ENCODE measurements around the gene PRR3. TPM values are rescaled to one million over a fixed set of nuclear protein-coding genes. Genes with fewer than 3 reads are reported as not detected.

PRR3 gene
- total and polyA plus RNA-seq, 9 of the 15 experiments (the other 6 are each of a cell fraction or from before 2014, with no cell fraction given), result 23.5 to 59.6 (median 28.8) TPM

DNA sequence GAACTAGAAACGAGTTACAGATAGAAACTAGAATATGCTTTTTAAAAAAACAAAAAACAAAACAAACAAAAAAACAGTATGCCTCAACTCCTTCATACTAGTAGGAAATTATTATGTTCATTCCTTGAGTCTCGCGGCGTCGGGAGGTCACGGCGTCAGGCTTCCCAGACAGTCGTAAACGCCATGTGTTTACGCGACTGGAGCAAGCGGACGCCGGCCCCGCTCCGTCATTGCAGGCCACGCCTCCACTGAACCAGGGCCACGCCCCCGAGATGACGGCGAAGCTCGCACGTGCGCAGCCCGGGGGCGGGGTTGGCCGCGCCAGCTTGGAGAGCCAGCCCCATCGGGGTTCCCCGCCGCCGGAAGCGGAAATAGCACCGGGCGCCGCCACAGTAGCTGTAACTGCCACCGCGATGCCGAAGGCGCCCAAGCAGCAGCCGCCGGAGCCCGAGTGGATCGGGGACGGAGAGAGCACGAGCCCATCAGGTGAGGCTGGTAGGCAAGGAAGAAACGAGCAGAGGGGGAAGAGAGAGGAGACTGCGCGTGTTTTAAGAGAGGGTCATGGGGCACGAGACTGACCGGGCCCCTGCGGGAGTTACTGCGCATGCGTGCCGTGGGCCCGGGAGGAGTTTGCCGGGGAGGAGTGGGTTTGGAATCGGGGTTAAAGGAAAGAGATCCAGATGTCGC, 14.1 kb downstream of the PRR3 start, which contains the start of gene ABCF1 (continued):
- TF ChIP-seq, protein P1, sequence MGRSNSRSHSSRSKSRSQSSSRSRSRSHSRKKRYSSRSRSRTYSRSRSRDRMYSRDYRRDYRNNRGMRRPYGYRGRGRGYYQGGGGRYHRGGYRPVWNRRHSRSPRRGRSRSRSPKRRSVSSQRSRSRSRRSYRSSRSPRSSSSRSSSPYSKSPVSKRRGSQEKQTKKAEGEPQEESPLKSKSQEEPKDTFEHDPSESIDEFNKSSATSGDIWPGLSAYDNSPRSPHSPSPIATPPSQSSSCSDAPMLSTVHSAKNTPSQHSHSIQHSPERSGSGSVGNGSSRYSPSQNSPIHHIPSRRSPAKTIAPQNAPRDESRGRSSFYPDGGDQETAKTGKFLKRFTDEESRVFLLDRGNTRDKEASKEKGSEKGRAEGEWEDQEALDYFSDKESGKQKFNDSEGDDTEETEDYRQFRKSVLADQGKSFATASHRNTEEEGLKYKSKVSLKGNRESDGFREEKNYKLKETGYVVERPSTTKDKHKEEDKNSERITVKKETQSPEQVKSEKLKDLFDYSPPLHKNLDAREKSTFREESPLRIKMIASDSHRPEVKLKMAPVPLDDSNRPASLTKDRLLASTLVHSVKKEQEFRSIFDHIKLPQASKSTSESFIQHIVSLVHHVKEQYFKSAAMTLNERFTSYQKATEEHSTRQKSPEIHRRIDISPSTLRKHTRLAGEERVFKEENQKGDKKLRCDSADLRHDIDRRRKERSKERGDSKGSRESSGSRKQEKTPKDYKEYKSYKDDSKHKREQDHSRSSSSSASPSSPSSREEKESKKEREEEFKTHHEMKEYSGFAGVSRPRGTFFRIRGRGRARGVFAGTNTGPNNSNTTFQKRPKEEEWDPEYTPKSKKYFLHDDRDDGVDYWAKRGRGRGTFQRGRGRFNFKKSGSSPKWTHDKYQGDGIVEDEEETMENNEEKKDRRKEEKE (IDR thresholded peaks at IDR 0.05; ENCODE audit: borderline replicate concordance in 1 of 2, control insufficient read depth in 1 of 2, low read depth in 2 of 2, low read length in 1 of 2), result no peak
- TF ChIP-seq POLR3G (IDR thresholded peaks at IDR 0.05; ENCODE audit: extremely low read depth, insufficient read length, insufficient replicate concordance) (no peak), ZNF766 (CRISPR knock-in tag; conservative IDR thresholded peaks at IDR 0.05) (no peak), ZNF24 (IDR thresholded peaks at IDR 0.05) (peak; percentile 89), ZBTB1 (CRISPR knock-in tag; IDR thresholded peaks at IDR 0.05; ENCODE audit: borderline replicate concordance, low read depth) (peak; percentile 54; the same call in 1 of the 2 replicates), NRF1 (conservative IDR thresholded peaks at IDR 0.05 in 1 of 2, IDR thresholded peaks at IDR 0.05 in 1 of 2) (peak; percentile 98), TCF3 (CRISPR knock-in tag; IDR thresholded peaks at IDR 0.05) (peak; percentile 18; the same call in 1 of the 2 replicates)
- TF ChIP-seq, protein P2, sequence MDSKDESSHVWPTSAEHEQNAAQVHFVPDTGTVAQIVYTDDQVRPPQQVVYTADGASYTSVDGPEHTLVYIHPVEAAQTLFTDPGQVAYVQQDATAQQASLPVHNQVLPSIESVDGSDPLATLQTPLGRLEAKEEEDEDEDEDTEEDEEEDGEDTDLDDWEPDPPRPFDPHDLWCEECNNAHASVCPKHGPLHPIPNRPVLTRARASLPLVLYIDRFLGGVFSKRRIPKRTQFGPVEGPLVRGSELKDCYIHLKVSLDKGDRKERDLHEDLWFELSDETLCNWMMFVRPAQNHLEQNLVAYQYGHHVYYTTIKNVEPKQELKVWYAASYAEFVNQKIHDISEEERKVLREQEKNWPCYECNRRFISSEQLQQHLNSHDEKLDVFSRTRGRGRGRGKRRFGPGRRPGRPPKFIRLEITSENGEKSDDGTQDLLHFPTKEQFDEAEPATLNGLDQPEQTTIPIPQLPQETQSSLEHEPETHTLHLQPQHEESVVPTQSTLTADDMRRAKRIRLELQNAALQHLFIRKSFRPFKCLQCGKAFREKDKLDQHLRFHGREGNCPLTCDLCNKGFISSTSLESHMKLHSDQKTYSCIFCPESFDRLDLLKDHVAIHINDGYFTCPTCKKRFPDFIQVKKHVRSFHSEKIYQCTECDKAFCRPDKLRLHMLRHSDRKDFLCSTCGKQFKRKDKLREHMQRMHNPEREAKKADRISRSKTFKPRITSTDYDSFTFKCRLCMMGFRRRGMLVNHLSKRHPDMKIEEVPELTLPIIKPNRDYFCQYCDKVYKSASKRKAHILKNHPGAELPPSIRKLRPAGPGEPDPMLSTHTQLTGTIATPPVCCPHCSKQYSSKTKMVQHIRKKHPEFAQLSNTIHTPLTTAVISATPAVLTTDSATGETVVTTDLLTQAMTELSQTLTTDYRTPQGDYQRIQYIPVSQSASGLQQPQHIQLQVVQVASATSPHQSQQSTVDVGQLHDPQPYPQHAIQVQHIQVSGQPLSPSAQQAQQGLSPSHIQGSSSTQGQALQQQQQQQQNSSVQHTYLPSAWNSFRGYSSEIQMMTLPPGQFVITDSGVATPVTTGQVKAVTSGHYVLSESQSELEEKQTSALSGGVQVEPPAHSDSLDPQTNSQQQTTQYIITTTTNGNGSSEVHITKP (IDR thresholded peaks at IDR 0.05; ENCODE audit: partially characterized antibody), result peak; percentile 74
- TF ChIP-seq, protein P3, sequence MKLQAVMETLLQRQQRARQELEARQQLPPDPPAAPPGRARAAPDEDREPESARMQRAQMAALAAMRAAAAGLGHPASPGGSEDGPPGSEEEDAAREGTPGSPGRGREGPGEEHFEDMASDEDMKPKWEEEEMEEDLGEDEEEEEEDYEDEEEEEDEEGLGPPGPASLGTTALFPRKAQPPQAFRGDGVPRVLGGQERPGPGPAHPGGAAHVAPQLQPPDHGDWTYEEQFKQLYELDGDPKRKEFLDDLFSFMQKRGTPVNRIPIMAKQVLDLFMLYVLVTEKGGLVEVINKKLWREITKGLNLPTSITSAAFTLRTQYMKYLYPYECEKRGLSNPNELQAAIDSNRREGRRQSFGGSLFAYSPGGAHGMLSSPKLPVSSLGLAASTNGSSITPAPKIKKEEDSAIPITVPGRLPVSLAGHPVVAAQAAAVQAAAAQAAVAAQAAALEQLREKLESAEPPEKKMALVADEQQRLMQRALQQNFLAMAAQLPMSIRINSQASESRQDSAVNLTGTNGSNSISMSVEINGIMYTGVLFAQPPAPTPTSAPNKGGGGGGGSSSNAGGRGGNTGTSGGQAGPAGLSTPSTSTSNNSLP (IDR thresholded peaks at IDR 0.05; ENCODE audit: borderline replicate concordance, low read depth, low read length), result no peak
- TF ChIP-seq, protein P4, sequence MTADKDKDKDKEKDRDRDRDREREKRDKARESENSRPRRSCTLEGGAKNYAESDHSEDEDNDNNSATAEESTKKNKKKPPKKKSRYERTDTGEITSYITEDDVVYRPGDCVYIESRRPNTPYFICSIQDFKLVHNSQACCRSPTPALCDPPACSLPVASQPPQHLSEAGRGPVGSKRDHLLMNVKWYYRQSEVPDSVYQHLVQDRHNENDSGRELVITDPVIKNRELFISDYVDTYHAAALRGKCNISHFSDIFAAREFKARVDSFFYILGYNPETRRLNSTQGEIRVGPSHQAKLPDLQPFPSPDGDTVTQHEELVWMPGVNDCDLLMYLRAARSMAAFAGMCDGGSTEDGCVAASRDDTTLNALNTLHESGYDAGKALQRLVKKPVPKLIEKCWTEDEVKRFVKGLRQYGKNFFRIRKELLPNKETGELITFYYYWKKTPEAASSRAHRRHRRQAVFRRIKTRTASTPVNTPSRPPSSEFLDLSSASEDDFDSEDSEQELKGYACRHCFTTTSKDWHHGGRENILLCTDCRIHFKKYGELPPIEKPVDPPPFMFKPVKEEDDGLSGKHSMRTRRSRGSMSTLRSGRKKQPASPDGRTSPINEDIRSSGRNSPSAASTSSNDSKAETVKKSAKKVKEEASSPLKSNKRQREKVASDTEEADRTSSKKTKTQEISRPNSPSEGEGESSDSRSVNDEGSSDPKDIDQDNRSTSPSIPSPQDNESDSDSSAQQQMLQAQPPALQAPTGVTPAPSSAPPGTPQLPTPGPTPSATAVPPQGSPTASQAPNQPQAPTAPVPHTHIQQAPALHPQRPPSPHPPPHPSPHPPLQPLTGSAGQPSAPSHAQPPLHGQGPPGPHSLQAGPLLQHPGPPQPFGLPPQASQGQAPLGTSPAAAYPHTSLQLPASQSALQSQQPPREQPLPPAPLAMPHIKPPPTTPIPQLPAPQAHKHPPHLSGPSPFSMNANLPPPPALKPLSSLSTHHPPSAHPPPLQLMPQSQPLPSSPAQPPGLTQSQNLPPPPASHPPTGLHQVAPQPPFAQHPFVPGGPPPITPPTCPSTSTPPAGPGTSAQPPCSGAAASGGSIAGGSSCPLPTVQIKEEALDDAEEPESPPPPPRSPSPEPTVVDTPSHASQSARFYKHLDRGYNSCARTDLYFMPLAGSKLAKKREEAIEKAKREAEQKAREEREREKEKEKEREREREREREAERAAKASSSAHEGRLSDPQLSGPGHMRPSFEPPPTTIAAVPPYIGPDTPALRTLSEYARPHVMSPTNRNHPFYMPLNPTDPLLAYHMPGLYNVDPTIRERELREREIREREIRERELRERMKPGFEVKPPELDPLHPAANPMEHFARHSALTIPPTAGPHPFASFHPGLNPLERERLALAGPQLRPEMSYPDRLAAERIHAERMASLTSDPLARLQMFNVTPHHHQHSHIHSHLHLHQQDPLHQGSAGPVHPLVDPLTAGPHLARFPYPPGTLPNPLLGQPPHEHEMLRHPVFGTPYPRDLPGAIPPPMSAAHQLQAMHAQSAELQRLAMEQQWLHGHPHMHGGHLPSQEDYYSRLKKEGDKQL (CRISPR knock-in tag; IDR thresholded peaks at IDR 0.05; ENCODE audit: borderline replicate concordance), result no peak
